HEK293 (cell line): ENCODE results near the gene CD101.

Source experiments
- CTCF ChIA-PET: fragments of 350-600 bp; formaldehyde crosslinking; extraction: SDS; loops from one replicate; lab custom pipeline; 2021; ENCODE audit warnings: antibody characterized with exemption; lab: Yijun Ruan, JAX
- POLR2A ChIA-PET: fragments of 300-600 bp; formaldehyde crosslinking; extraction: SDS; loops from one replicate; lab custom pipeline; 2020; ENCODE audit warnings: antibody characterized with exemption, inconsistent platforms; lab: Yijun Ruan, JAX
- H3K27ac ChIP-seq: fragments of 200-500 bp; sonication (Bioruptor generic); 2 replicates; pipeline ENCODE4 v1.5.1; 2014; ENCODE audit warnings: low read depth, low read length, control low read depth, inconsistent platforms; ENCODE audit errors: extremely low read depth
- H3K36me3 ChIP-seq, 2 experiments: fragments of 200-500 bp in 1 of 2; sonication (Bioruptor generic) in 1 of 2; 1 replicate in 1 of 2; 2 replicates in 1 of 2; pipeline ENCODE4 v1.5.1; 2014 to 2017; ENCODE audit warnings: inconsistent platforms in 2 of 2, low read length in 2 of 2; ENCODE audit not compliant: control insufficient read depth in 2 of 2, insufficient read depth in 1 of 2
- H3K4me1 ChIP-seq: fragments of 200-500 bp; sonication (Bioruptor generic); 2 replicates; pipeline ENCODE4 v1.5.1; 2014; ENCODE audit warnings: mild to moderate bottlenecking, low read length, inconsistent platforms; ENCODE audit not compliant: control insufficient read depth, insufficient read depth
- H3K4me3 ChIP-seq: 2 replicates; pipeline ENCODE4 v1.5.1; 2011; ENCODE audit warnings: low read depth, mild to moderate bottlenecking, control low read depth, low read length, moderate library complexity
- H3K9me3 ChIP-seq: fragments of 200-500 bp; sonication (Bioruptor generic); 2 replicates; pipeline ENCODE4 v1.5.1; 2014; ENCODE audit warnings: low read depth, low read length, inconsistent platforms; ENCODE audit not compliant: control insufficient read depth, insufficient read depth
- KLF10 ChIP-seq: fragments of 450-650 bp; IDR thresholded peaks from 2 replicates; pipeline ENCODE4 v1.5.1; 2018; ENCODE audit warnings: missing biosample characterization, mild to moderate bottlenecking, missing genetic modification characterization
- KLF16 ChIP-seq: fragments of 450-650 bp; formaldehyde crosslinking; IDR thresholded peaks from 2 replicates; pipeline ENCODE4 v1.5.1; 2017; ENCODE audit warnings: missing biosample characterization, missing genetic modification characterization
- PRDM10 ChIP-seq: fragments of 450-650 bp; formaldehyde crosslinking; IDR thresholded peaks from 2 replicates; pipeline ENCODE4 v1.5.1; 2016; ENCODE audit warnings: missing biosample characterization, missing genetic modification characterization
- ZFP41 ChIP-seq: fragments of 450-650 bp; formaldehyde crosslinking; IDR thresholded peaks from 2 replicates; pipeline ENCODE4 v1.5.1; 2016; ENCODE audit warnings: missing biosample characterization, missing genetic modification characterization, borderline replicate concordance
- ZNF157 ChIP-seq: fragments of 450-650 bp; formaldehyde crosslinking; IDR thresholded peaks from 2 replicates; pipeline ENCODE4 v1.5.1; 2016; ENCODE audit warnings: missing biosample characterization, missing genetic modification characterization
- ZNF174 ChIP-seq: fragments of 450-650 bp; formaldehyde crosslinking; IDR thresholded peaks from 2 replicates; pipeline ENCODE4 v1.5.0; 2017; ENCODE audit warnings: missing biosample characterization, mild to moderate bottlenecking, missing genetic modification characterization
- ZNF223 ChIP-seq: fragments of 450-650 bp; formaldehyde crosslinking; IDR thresholded peaks from 2 replicates; pipeline ENCODE4 v1.5.1; 2016; ENCODE audit warnings: missing biosample characterization, missing genetic modification characterization
- ZNF354C ChIP-seq: fragments of 450-650 bp; formaldehyde crosslinking; IDR thresholded peaks from 2 replicates; pipeline ENCODE4 v1.5.1; 2016; ENCODE audit warnings: missing biosample characterization, missing genetic modification characterization, low read depth, borderline replicate concordance
- ZNF473 ChIP-seq: fragments of 450-650 bp; formaldehyde crosslinking; IDR thresholded peaks from 2 replicates; pipeline ENCODE4 v1.5.1; 2017; ENCODE audit warnings: missing biosample characterization, missing genetic modification characterization
- ZNF585B ChIP-seq: fragments of 450-650 bp; formaldehyde crosslinking; IDR thresholded peaks from 2 replicates; pipeline ENCODE4 v1.5.1; 2016; ENCODE audit warnings: missing biosample characterization, missing genetic modification characterization
- ZNF600 ChIP-seq: fragments of 450-650 bp; formaldehyde crosslinking; IDR thresholded peaks from 2 replicates; pipeline ENCODE4 v1.5.1; 2016; ENCODE audit warnings: missing biosample characterization, missing genetic modification characterization
- ZNF623 ChIP-seq: fragments of 450-650 bp; formaldehyde crosslinking; IDR thresholded peaks from 2 replicates; pipeline ENCODE4 v1.5.1; 2016; ENCODE audit warnings: missing biosample characterization, missing genetic modification characterization
- ZSCAN23 ChIP-seq: fragments of 450-650 bp; formaldehyde crosslinking; IDR thresholded peaks from 2 replicates; pipeline ENCODE4 v1.5.1; 2016; ENCODE audit warnings: missing biosample characterization, missing genetic modification characterization
- TF ChIP-seq, protein P1 (sequence below): fragments of 450-650 bp; formaldehyde crosslinking; IDR thresholded peaks from 2 replicates; pipeline ENCODE4 v1.5.1; 2016; ENCODE audit warnings: missing biosample characterization, missing genetic modification characterization
- TF ChIP-seq, protein P2 (sequence below): fragments of 450-650 bp; formaldehyde crosslinking; IDR thresholded peaks from 2 replicates; pipeline ENCODE4 v1.5.1; 2016; ENCODE audit warnings: missing biosample characterization, missing genetic modification characterization
- TF ChIP-seq, protein P3 (sequence below): fragments of 450-650 bp; formaldehyde crosslinking; IDR thresholded peaks from 2 replicates; pipeline ENCODE4 v1.5.1; 2016; ENCODE audit warnings: missing biosample characterization, missing genetic modification characterization, borderline replicate concordance
- TF ChIP-seq, protein P4 (sequence below): fragments of 450-650 bp; formaldehyde crosslinking; IDR thresholded peaks from 2 replicates; pipeline ENCODE4; 2016; ENCODE audit warnings: missing biosample characterization, missing genetic modification characterization

Gene CD101

GRCh38 chr1:117036018-117036461 lies 34.5 kb downstream of the CD101 start (continued):
- TF ChIP-seq, protein P1, sequence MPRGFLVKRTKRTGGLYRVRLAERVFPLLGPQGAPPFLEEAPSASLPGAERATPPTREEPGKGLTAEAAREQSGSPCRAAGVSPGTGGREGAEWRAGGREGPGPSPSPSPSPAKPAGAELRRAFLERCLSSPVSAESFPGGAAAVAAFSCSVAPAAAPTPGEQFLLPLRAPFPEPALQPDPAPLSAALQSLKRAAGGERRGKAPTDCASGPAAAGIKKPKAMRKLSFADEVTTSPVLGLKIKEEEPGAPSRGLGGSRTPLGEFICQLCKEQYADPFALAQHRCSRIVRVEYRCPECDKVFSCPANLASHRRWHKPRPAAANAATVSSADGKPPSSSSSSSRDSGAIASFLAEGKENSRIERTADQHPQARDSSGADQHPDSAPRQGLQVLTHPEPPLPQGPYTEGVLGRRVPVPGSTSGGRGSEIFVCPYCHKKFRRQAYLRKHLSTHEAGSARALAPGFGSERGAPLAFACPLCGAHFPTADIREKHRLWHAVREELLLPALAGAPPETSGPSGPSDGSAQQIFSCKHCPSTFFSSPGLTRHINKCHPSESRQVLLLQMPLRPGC (tag by site-specific recombination), result no peak
- TF ChIP-seq KLF10 (no peak), ZNF223 (no peak), ZNF174 (tag by site-specific recombination) (no peak), ZNF585B (tag by site-specific recombination) (no peak), KLF16 (tag by site-specific recombination) (no peak), ZFP41 (tag by site-specific recombination) (no peak), ZNF354C (no peak)

- TF ChIP-seq ZNF623, result no peak
- TF ChIP-seq ZNF473 (tag by site-specific recombination), result no peak
- TF ChIP-seq, protein P2, sequence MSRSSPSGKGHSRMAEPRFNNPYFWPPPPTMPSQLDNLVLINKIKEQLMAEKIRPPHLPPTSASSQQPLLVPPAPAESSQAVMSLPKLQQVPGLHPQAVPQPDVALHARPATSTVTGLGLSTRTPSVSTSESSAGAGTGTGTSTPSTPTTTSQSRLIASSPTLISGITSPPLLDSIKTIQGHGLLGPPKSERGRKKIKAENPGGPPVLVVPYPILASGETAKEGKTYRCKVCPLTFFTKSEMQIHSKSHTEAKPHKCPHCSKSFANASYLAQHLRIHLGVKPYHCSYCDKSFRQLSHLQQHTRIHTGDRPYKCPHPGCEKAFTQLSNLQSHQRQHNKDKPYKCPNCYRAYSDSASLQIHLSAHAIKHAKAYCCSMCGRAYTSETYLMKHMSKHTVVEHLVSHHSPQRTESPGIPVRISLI, result no peak
- TF ChIP-seq ZNF157 (tag by site-specific recombination), result no peak
- no peak for TF ChIP-seq ZSCAN23 (tag by site-specific recombination)
- Histone ChIP-seq H3K36me3 (no peaks in the 10 kb centered on the region), H3K9me3 (no peaks in the 10 kb centered on the region), H3K4me1 (no peaks in the 10 kb centered on the region), H3K4me3 (no peak overlapping the region), H3K27ac (no peak overlapping the region)
- CTCF ChIA-PET, result no interaction called here
- POLR2A ChIA-PET, result no interaction called here
These were observed 36.2 kb downstream of the CD101 start for GRCh38 chr1:117037802-117038201.

- ChIA-PET CTCF (no interaction called here), POLR2A (no interaction called here)
- Histone ChIP-seq H3K4me3 (no peak overlapping the region), H3K9me3 (no peaks in the 10 kb centered on the region), H3K36me3 (no peaks in the 10 kb centered on the region), H3K27ac (no peak overlapping the region), H3K4me1 (no peaks in the 10 kb centered on the region)
- TF ChIP-seq PRDM10 (tag by site-specific recombination), result no peak
- no peak for TF ChIP-seq ZNF600 (tag by site-specific recombination)
- TF ChIP-seq, protein P3, sequence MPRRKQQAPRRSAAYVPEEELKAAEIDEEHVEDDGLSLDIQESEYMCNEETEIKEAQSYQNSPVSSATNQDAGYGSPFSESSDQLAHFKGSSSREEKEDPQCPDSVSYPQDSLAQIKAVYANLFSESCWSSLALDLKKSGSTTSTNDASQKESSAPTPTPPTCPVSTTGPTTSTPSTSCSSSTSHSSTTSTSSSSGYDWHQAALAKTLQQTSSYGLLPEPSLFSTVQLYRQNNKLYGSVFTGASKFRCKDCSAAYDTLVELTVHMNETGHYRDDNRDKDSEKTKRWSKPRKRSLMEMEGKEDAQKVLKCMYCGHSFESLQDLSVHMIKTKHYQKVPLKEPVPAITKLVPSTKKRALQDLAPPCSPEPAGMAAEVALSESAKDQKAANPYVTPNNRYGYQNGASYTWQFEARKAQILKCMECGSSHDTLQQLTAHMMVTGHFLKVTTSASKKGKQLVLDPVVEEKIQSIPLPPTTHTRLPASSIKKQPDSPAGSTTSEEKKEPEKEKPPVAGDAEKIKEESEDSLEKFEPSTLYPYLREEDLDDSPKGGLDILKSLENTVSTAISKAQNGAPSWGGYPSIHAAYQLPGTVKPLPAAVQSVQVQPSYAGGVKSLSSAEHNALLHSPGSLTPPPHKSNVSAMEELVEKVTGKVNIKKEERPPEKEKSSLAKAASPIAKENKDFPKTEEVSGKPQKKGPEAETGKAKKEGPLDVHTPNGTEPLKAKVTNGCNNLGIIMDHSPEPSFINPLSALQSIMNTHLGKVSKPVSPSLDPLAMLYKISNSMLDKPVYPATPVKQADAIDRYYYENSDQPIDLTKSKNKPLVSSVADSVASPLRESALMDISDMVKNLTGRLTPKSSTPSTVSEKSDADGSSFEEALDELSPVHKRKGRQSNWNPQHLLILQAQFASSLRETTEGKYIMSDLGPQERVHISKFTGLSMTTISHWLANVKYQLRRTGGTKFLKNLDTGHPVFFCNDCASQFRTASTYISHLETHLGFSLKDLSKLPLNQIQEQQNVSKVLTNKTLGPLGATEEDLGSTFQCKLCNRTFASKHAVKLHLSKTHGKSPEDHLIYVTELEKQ, result no peak
- TF ChIP-seq, protein P4, sequence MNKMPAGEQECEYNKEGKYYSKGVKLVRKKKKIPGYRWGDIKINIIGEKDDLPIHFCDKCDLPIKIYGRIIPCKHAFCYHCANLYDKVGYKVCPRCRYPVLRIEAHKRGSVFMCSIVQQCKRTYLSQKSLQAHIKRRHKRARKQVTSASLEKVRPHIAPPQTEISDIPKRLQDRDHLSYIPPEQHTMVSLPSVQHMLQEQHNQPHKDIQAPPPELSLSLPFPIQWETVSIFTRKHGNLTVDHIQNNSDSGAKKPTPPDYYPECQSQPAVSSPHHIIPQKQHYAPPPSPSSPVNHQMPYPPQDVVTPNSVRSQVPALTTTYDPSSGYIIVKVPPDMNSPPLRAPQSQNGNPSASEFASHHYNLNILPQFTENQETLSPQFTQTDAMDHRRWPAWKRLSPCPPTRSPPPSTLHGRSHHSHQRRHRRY, result no peak
These were observed 36.7 kb downstream of the CD101 start for GRCh38 chr1:117038236-117038635.
